Activated CD8-positive, alpha-beta T cell treated with anti-CD3 and anti-CD28 coated beads for 36 hours (primary cell): Measurements from ENCODE around the gene TRAK1. TPM values are rescaled to one million over a fixed set of nuclear protein-coding genes. Genes with fewer than 3 reads are reported as not detected.

ENCODE experiments used
- ATAC-seq: fragments of 200-7000 bp; cut with Tn5 transposase; one replicate; pipeline ENCODE4 v1.10.0; 2021; ENCODE audit warnings: mild to moderate bottlenecking, moderate library complexity
- CTCF ChIA-PET: fragments of 350-600 bp; sonication (Branson Sonifier 250); formaldehyde crosslinking; loops from one replicate; lab custom pipeline; 2021; ENCODE audit warnings: antibody characterized with exemption; lab: Charles Lee
- POLR2A ChIA-PET: fragments of 350-600 bp; sonication (Branson Sonifier 250); formaldehyde crosslinking; loops from one replicate; lab custom pipeline; 2021; ENCODE audit warnings: antibody characterized with exemption; lab: Charles Lee
- DNase-seq: peaks from one replicate; pipeline ENCODE4 v3.0.0-alpha.2; 2020
- H3K27ac Mint-ChIP-seq: one replicate; pipeline ENCODE4 v1.8.0; 2021; ENCODE audit warnings: mild to moderate bottlenecking, mixed read lengths
- H3K27me3 Mint-ChIP-seq: one replicate; pipeline ENCODE4 v1.8.0; 2021; ENCODE audit warnings: mixed read lengths
- H3K36me3 Mint-ChIP-seq: one replicate; pipeline ENCODE4 v1.8.0; 2021; ENCODE audit warnings: low read depth, mixed read lengths
- H3K4me1 Mint-ChIP-seq: one replicate; pipeline ENCODE4 v1.8.0; 2021; ENCODE audit warnings: low read depth, mixed read lengths
- H3K4me3 Mint-ChIP-seq: one replicate; pipeline ENCODE4 v1.8.0; 2021; ENCODE audit warnings: mild to moderate bottlenecking, moderate library complexity, mixed read lengths
- H3K9me3 Mint-ChIP-seq: one replicate; pipeline ENCODE4 v1.8.0; 2021; ENCODE audit warnings: mixed read lengths
- intact Hi-C: fragments of 100-400 bp; cut with micrococcal nuclease; formaldehyde crosslinking; loops from one replicate; pipeline ENCODE4 v1.10.0; 2022
- total RNA-seq, 2 experiments: library from RNA; stranded (reverse); gene quantifications; one replicate each; pipeline ENCODE4 v1.2.3, GENCODE V29; 2021
- TF ChIP-seq, protein P1 (sequence below): fragments of 200-600 bp; IDR thresholded peaks from one replicate; pipeline ENCODE4 v1.8.0; 2022; ENCODE audit warnings: antibody characterized with exemption, mild to moderate bottlenecking

TRAK1 gene
- total RNA-seq, 2 experiments from 2014 or later, result 24.1 to 24.3 TPM

DNA sequence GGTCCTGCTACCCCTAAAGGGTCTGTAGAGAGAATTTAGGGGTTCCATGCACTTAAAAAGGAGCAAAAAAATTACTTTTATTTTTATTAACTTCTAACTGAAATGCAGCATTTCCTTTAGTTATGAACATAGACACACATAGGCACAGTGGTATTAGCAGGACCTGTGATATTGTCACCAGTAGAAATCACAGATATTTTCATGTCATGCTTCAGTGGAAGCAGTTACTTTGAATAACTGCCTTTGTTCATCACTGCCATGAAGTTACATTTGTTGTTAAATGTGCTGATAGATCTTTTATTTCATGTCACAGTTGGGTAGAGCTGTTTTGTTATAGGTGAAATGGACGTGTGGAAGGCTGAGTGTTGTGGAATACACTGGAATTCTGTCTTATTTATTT, 37.4 kb downstream of the TRAK1 start:
- no peak overlapping the region for H3K27ac Mint-ChIP-seq
- peaks cover 2% of the 10 kb centered on the region for H3K4me1 Mint-ChIP-seq
- TF ChIP-seq, protein P1, sequence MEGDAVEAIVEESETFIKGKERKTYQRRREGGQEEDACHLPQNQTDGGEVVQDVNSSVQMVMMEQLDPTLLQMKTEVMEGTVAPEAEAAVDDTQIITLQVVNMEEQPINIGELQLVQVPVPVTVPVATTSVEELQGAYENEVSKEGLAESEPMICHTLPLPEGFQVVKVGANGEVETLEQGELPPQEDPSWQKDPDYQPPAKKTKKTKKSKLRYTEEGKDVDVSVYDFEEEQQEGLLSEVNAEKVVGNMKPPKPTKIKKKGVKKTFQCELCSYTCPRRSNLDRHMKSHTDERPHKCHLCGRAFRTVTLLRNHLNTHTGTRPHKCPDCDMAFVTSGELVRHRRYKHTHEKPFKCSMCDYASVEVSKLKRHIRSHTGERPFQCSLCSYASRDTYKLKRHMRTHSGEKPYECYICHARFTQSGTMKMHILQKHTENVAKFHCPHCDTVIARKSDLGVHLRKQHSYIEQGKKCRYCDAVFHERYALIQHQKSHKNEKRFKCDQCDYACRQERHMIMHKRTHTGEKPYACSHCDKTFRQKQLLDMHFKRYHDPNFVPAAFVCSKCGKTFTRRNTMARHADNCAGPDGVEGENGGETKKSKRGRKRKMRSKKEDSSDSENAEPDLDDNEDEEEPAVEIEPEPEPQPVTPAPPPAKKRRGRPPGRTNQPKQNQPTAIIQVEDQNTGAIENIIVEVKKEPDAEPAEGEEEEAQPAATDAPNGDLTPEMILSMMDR, result no peak
- no peaks in the 10 kb centered on the region for H3K9me3 Mint-ChIP-seq
- no peak overlapping the region for H3K4me3 Mint-ChIP-seq
- ATAC-seq (no peak), DNase-seq (no peak)
- ChIA-PET POLR2A (interaction anchor here (0.7 kb wide), 1 partner anchor 1438 kb away, joined by 3 read pairs; no protein-coding TSS in a partner anchor), CTCF (interaction anchor here (1.5 kb wide), 1 partner anchor 9 kb away, joined by 5 read pairs; no protein-coding TSS in a partner anchor)
- intact Hi-C loops, result no loop called here
- H3K36me3 Mint-ChIP-seq, result peaks cover 20% of the 10 kb centered on the region
- no peaks in the 10 kb centered on the region for H3K27me3 Mint-ChIP-seq

DNA sequence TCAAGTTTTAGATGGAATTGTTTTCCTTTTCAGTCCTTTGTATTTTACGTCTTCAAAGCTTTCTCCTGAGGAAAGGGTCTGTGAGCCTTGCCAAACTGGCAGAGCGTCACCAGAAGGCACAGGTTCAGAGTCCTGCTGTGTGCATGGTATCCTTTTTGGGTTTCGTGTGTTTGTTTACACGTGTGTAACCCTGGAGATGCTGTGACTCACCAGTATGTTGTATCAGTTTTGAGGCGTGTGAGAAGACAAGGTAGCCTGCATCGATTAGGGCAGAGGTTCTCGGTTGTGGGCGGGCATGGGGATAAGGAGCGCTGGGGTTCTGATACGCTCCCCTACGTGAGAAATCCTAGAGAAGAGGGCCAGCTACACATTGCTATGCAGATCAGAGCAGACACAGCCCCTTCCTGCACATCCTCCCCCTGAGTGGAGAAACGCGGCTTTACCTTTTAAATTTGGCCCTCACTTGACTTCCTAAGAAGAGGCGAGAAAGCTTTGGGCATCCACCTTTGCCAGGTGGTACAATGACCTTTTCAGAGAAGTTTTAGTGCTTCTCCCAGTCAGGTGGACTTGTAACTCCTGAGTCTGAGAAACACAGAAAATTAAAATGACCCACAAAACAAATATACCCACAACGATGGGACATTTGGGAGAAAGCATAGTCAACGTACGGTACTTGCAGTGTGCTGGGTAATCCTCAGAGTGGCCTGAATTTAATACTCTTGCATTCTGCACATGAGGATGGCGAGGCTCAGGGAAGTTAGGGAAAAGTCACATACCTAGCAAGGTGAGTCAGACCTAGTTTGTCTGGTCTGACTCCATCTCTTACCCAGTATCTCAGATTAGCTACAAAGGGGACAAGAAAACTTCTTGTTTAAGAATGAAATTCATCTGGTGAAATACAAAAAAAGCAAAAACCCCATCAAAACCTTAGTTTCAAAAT, 38.1 kb downstream of the TRAK1 start:
- ATAC-seq (peak; percentile 37), DNase-seq (no peak)
- no peak overlapping the region for H3K4me3 Mint-ChIP-seq
- intact Hi-C loops, result no loop called here
- H3K9me3 Mint-ChIP-seq, result no peaks in the 10 kb centered on the region
- peaks cover 20% of the 10 kb centered on the region for H3K36me3 Mint-ChIP-seq
- H3K4me1 Mint-ChIP-seq, result no peaks in the 10 kb centered on the region
- ChIA-PET CTCF (interaction anchor here (0.9 to 1.5 kb wide), 3 partner anchors 10 to 29 kb away, joined by 3 to 5 read pairs (median 3); no protein-coding TSS in a partner anchor), POLR2A (interaction anchor here (0.7 to 0.8 kb wide), 2 partner anchors 197 to 1439 kb away, joined by 3 read pairs; no protein-coding TSS in a partner anchor)
- no peak overlapping the region for H3K27ac Mint-ChIP-seq
- H3K27me3 Mint-ChIP-seq, result no peaks in the 10 kb centered on the region
- TF ChIP-seq, protein P1, result no peak

DNA sequence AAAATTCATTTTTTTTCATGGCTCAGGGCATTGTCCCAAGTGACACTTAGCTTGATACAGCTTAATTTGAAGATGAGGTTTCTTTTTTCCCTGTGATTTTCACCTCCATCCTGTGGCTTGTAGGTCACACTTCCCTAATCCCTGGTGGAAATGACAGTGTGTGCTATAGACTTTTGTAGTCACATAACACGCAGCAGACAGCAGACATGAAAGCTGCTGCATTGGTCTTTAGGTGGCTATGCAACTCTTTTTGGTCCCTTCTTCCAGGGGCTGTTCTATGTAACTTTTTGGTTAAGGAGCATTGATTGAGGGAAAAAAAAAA, 38.8 kb downstream of the TRAK1 start:
- no peak overlapping the region for H3K27ac Mint-ChIP-seq
- TF ChIP-seq, protein P1, result no peak
- CTCF ChIA-PET, result interaction anchor here (0.9 to 1.5 kb wide), 2 partner anchors 10 to 30 kb away, joined by 3 read pairs; no protein-coding TSS in a partner anchor
- no peaks in the 10 kb centered on the region for H3K9me3 Mint-ChIP-seq
- H3K36me3 Mint-ChIP-seq, result peaks cover 15% of the 10 kb centered on the region
- no peak for ATAC-seq
- DNase-seq, result no peak
- POLR2A ChIA-PET, result interaction anchor here (0.8 kb wide), 1 partner anchor 198 kb away, joined by 3 read pairs; no protein-coding TSS in a partner anchor
- H3K4me3 Mint-ChIP-seq, result no peak overlapping the region
- H3K4me1 Mint-ChIP-seq, result no peaks in the 10 kb centered on the region
- no peaks in the 10 kb centered on the region for H3K27me3 Mint-ChIP-seq
- intact Hi-C loops, result no loop called here

DNA sequence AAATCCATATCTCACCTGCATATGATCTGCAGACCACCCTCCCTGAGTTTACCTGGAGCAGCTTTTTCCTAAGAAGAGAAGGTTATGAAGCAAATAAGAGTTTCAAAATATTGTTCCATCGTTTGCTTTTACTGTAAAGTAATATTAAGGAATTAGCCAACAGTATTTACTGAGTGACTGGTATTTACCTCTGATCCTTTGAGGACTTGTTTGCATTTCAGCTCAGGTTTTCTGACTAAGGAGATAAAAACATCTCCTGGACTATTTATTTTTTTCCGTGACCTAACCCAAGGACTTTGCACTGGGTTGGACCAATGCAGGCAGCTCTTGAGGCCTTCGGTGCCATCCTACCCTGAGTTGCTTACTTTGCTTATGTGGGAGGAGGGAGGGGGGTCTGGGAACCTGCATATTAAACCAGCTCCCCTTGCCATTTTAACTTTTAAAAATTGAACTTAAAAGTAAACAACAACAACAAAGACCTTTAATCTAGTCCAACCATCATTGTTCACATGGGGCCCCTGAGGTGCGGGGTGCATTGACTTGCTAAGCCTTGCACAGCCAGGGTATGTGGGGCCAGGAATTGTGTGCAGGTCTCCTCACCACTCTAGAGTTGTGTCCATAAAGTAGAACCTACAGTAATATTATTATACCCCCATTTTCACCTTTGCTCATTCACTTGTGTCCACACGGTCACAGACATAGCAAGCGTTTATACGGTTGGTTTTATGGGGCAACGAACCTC, 39.3 kb downstream of the TRAK1 start:
- Mint-ChIP-seq H3K9me3 (no peaks in the 10 kb centered on the region), H3K27ac (no peak overlapping the region), H3K4me1 (no peaks in the 10 kb centered on the region), H3K4me3 (no peak overlapping the region), H3K36me3 (peaks cover 10% of the 10 kb centered on the region), H3K27me3 (no peaks in the 10 kb centered on the region)
- ChIA-PET POLR2A (interaction anchor here (0.8 kb wide), 1 partner anchor 198 kb away, joined by 3 read pairs; no protein-coding TSS in a partner anchor), CTCF (interaction anchor here (0.9 to 1.5 kb wide), 3 partner anchors 11 to 61 kb away, joined by 3 to 4 read pairs (median 3); no protein-coding TSS in a partner anchor)
- ATAC-seq (no peak), DNase-seq (no peak)
- TF ChIP-seq, protein P1, result no peak
- intact Hi-C loops, result no loop called here
